ENCODE data around the gene PLPPR5. TPM values are rescaled to one million over a fixed set of nuclear protein-coding genes. Genes with fewer than 3 reads are reported as not detected.

The PLPPR5 gene
- total RNA-seq, 6 donors from 2014 or later: 0.33 TPM; not detected in 5

DNA sequence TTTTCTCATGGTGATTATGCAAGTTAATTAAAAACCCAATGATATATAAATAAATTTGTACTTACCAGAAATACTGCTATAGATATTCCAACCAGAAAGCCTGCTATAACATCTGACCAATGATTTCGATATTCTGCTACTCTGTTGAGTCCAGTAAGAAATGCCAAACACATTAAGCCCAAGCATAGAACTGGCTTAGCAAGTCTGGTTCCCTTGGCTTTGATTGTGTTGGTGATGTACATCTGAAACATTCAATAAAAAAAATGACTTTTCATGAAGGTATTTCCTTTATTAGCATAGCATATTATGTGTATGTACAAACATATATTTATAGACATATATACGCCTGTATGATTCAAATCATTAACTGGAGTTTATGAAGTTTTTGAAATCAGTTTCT lies 82.8 kb downstream of the PLPPR5 start:
- Histone ChIP-seq H3K27ac (no peak overlapping the region), H3K27me3 (no peaks in the 10 kb centered on the region), H3K4me3 (no peak overlapping the region), H3K4me1 (no peaks in the 10 kb centered on the region), H3K36me3 (no peaks in the 10 kb centered on the region), H3K9me3 (no peaks in the 10 kb centered on the region)
- WGBS, 2 donors: 85 to 86% methylated on average over 2 of the region's 2 CpGs
- DNase-seq (no peak), ATAC-seq (ENCODE audit: low FRiP score in 2 of 2) (no peak)
- TF ChIP-seq CTCF (IDR thresholded peaks at IDR 0.05) (no peak), POLR2AphosphoS5 (IDR thresholded peaks at IDR 0.05) (no peak), EP300 (IDR thresholded peaks at IDR 0.05) (no peak), POLR2A (IDR thresholded peaks at IDR 0.05) (no peak)

GRCh38 chr1:98920441-98921110 lies 84.1 kb downstream of the PLPPR5 start:
- no peak for ATAC-seq (ENCODE audit: low FRiP score in 2 of 2)
- WGBS, 2 donors: 22 to 37% methylated on average over 2 of the region's 2 CpGs
- no peak overlapping the region for H3K27ac ChIP-seq
- H3K36me3 ChIP-seq: no peaks in the 10 kb centered on the region
- TF ChIP-seq EP300 (IDR thresholded peaks at IDR 0.05): no peak
- no peak for TF ChIP-seq POLR2A (IDR thresholded peaks at IDR 0.05)
- TF ChIP-seq CTCF (IDR thresholded peaks at IDR 0.05): no peak
- TF ChIP-seq POLR2AphosphoS5 (IDR thresholded peaks at IDR 0.05): no peak
- no peaks in the 10 kb centered on the region for H3K27me3 ChIP-seq
- no peak overlapping the region for H3K4me3 ChIP-seq
- no peaks in the 10 kb centered on the region for H3K9me3 ChIP-seq
- H3K4me1 ChIP-seq: no peaks in the 10 kb centered on the region
- no peak for DNase-seq

- Histone ChIP-seq H3K4me1 (no peaks in the 10 kb centered on the region), H3K27me3 (no peaks in the 10 kb centered on the region), H3K27ac (no peak overlapping the region), H3K9me3 (no peaks in the 10 kb centered on the region), H3K4me3 (no peak overlapping the region), H3K36me3 (no peaks in the 10 kb centered on the region)
- 88 to 89% methylated on average over 2 of the region's 2 CpGs for WGBS, 2 donors
- no peak for ATAC-seq (ENCODE audit: low FRiP score in 2 of 2)
- no peak for TF ChIP-seq EP300 (IDR thresholded peaks at IDR 0.05)
- no peak for TF ChIP-seq CTCF (IDR thresholded peaks at IDR 0.05)
- TF ChIP-seq POLR2A (IDR thresholded peaks at IDR 0.05): no peak
- no peak for TF ChIP-seq POLR2AphosphoS5 (IDR thresholded peaks at IDR 0.05)
- no peak for DNase-seq
Observed at GRCh38 chr1:98919652-98920051, 85.0 kb downstream of the PLPPR5 start.

GRCh38 chr1:98919211-98919610 lies 85.5 kb downstream of the PLPPR5 start:
- H3K36me3 ChIP-seq: no peaks in the 10 kb centered on the region
- no peak overlapping the region for H3K27ac ChIP-seq
- DNase-seq: no peak

More at GRCh38 chr1:98919211-98919610, 85.5 kb downstream of the PLPPR5 start:
- TF ChIP-seq POLR2AphosphoS5 (IDR thresholded peaks at IDR 0.05) (no peak), EP300 (IDR thresholded peaks at IDR 0.05) (no peak), POLR2A (IDR thresholded peaks at IDR 0.05) (no peak), CTCF (IDR thresholded peaks at IDR 0.05) (no peak)
- no peaks in the 10 kb centered on the region for H3K27me3 ChIP-seq
- 60 to 73% methylated on average over 1 of the region's 1 CpG for WGBS, 2 donors
- no peak for ATAC-seq (ENCODE audit: low FRiP score in 2 of 2)
- no peaks in the 10 kb centered on the region for H3K9me3 ChIP-seq
- no peak overlapping the region for H3K4me3 ChIP-seq
- no peaks in the 10 kb centered on the region for H3K4me1 ChIP-seq

Data from upper lobe of left lung (tissue), 6 donors.